Measurements from ENCODE around the gene ZSWIM1. TPM values are rescaled to one million over a fixed set of nuclear protein-coding genes. Genes with fewer than 3 reads are reported as not detected.

ZSWIM1 gene
- total RNA-seq, 1 experiment from 2014 or later: 17.4 TPM

DNA sequence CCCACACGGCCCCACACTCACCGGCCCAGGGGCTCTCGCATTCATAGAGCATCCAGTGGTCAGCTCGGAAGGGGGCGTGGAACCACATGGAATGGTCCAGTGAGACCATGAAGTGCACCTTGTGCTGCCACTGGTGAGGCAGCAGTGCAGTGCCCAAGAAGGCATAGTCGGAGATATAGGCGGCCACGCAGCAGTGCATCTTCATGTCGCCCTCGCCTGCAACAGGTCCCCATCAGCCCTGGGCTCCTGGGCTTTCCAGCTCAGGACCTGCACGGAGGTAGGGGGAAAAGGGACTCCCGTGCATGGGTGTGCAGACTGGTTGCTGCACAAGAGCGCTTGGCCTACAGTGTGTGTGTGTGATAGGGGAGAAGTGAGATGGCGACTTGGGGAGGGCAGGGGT lies 37.5 kb upstream of the ZSWIM1 start (continued):
- TF ChIP-seq ZNF281 (CRISPR knock-in tag; IDR thresholded peaks at IDR 0.05) (no peak), RELA (CRISPR knock-in tag; IDR thresholded peaks at IDR 0.05; ENCODE audit: borderline replicate concordance) (no peak), STAT6 (CRISPR knock-in tag; conservative IDR thresholded peaks at IDR 0.05; ENCODE audit: low read depth) (no peak), ZMAT4 (CRISPR knock-in tag; IDR thresholded peaks at IDR 0.05) (no peak)

- DNase-seq (ENCODE audit: low spot score) (no peak), ATAC-seq (peak; percentile 27; the same call in 1 of the 2 replicates)
- TF ChIP-seq PRRX2 (CRISPR knock-in tag; IDR thresholded peaks at IDR 0.05) (no peak), SMAD4 (CRISPR knock-in tag; IDR thresholded peaks at IDR 0.05) (no peak), ZNF512 (CRISPR knock-in tag; IDR thresholded peaks at IDR 0.05; ENCODE audit: borderline replicate concordance) (no peak), ZNF138 (CRISPR knock-in tag; conservative IDR thresholded peaks at IDR 0.05) (no peak), ETV6 (CRISPR knock-in tag; IDR thresholded peaks at IDR 0.05) (no peak), GRHL2 (CRISPR knock-in tag; IDR thresholded peaks at IDR 0.05; ENCODE audit: insufficient replicate concordance, severe bottlenecking) (no peak), CREB1 (CRISPR knock-in tag; IDR thresholded peaks at IDR 0.05) (no peak), ZNF671 (CRISPR knock-in tag; IDR thresholded peaks at IDR 0.05) (no peak), CREM (CRISPR knock-in tag; IDR thresholded peaks at IDR 0.05) (no peak)
- TF ChIP-seq, protein P1, sequence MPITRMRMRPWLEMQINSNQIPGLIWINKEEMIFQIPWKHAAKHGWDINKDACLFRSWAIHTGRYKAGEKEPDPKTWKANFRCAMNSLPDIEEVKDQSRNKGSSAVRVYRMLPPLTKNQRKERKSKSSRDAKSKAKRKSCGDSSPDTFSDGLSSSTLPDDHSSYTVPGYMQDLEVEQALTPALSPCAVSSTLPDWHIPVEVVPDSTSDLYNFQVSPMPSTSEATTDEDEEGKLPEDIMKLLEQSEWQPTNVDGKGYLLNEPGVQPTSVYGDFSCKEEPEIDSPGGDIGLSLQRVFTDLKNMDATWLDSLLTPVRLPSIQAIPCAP (CRISPR knock-in tag; IDR thresholded peaks at IDR 0.05): no peak
- TF ChIP-seq, protein P2, sequence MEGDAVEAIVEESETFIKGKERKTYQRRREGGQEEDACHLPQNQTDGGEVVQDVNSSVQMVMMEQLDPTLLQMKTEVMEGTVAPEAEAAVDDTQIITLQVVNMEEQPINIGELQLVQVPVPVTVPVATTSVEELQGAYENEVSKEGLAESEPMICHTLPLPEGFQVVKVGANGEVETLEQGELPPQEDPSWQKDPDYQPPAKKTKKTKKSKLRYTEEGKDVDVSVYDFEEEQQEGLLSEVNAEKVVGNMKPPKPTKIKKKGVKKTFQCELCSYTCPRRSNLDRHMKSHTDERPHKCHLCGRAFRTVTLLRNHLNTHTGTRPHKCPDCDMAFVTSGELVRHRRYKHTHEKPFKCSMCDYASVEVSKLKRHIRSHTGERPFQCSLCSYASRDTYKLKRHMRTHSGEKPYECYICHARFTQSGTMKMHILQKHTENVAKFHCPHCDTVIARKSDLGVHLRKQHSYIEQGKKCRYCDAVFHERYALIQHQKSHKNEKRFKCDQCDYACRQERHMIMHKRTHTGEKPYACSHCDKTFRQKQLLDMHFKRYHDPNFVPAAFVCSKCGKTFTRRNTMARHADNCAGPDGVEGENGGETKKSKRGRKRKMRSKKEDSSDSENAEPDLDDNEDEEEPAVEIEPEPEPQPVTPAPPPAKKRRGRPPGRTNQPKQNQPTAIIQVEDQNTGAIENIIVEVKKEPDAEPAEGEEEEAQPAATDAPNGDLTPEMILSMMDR (IDR thresholded peaks at IDR 0.05): no peak
- TF ChIP-seq, protein P3, sequence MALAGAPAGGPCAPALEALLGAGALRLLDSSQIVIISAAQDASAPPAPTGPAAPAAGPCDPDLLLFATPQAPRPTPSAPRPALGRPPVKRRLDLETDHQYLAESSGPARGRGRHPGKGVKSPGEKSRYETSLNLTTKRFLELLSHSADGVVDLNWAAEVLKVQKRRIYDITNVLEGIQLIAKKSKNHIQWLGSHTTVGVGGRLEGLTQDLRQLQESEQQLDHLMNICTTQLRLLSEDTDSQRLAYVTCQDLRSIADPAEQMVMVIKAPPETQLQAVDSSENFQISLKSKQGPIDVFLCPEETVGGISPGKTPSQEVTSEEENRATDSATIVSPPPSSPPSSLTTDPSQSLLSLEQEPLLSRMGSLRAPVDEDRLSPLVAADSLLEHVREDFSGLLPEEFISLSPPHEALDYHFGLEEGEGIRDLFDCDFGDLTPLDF (CRISPR knock-in tag; IDR thresholded peaks at IDR 0.05): no peak
- Mint-ChIP-seq H3K4me3 (no peak overlapping the region), H3K27me3 (ENCODE audit: low read depth) (no peaks in the 10 kb centered on the region), H3K4me1 (no peaks in the 10 kb centered on the region), H3K9me3 (no peaks in the 10 kb centered on the region), H3K36me3 (peaks cover 38% of the 10 kb centered on the region), H3K27ac (no peak overlapping the region)
- ChIA-PET CTCF (interaction anchor here (1.0 kb wide), 1 partner anchor 21 kb away, joined by 3 read pairs; no protein-coding TSS in a partner anchor), POLR2A (interaction anchor here (0.6 kb wide), 1 partner anchor 45 kb away, joined by 4 read pairs; no protein-coding TSS in a partner anchor)
Observed at GRCh38 chr20:45845452-45845851, 35.6 kb upstream of the ZSWIM1 start.

Measured in WTC11 (cell line).